Omental fat pad (tissue), 4 donors: ENCODE measurements around the gene DCP2. TPM values are rescaled to one million over a fixed set of nuclear protein-coding genes. Genes with fewer than 3 reads are reported as not detected.
A peak's percentile ranks its signal among the peaks of the same experiment; 100 is the strongest.

Experiments
- ATAC-seq: fragments of 150-250 bp; one replicate; pipeline ENCODE4 v1.9.1; 2016; ENCODE audit warnings: mild to moderate bottlenecking, moderate library complexity; ENCODE audit not compliant: low FRiP score
- DNase-seq: peaks from one replicate; pipeline ENCODE4 v3.0.0-alpha.2; 2019; ENCODE audit warnings: low spot score
- CTCF ChIP-seq, 3 donors: fragments of 450-650 bp; IDR thresholded peaks; one replicate each; pipeline ENCODE4 v1.5.1; 2016 to 2017; ENCODE audit warnings: antibody characterized with exemption in 3 of 3, mild to moderate bottlenecking in 3 of 3, moderate library complexity in 2 of 3
- total RNA-seq, 4 donors: library from RNA; depleted of rRNA; stranded (reverse); fragments of >200 nt; gene quantifications; one replicate each; pipeline ENCODE4 v1.1.0, GENCODE V29; 2016

DCP2 gene
- total RNA-seq, 4 donors from 2014 or later = 22.2 to 53.4 (median 25.9) TPM

- ATAC-seq (peak; percentile 48), DNase-seq (peak; percentile 90)
- TF ChIP-seq CTCF (IDR thresholded peaks at IDR 0.05) = peak in 1 of 3 donors; percentile 77
Measured at GRCh38 chr5:112995764-112996618, 19.4 kb downstream of the DCP2 start.

GRCh38 chr5:112996830-112997374 lies 20.3 kb downstream of the DCP2 start:
- DNase-seq = no peak
- no peak for TF ChIP-seq CTCF (IDR thresholded peaks at IDR 0.05)
- ATAC-seq = no peak

- ATAC-seq (no peak), DNase-seq (no peak)
- TF ChIP-seq CTCF (IDR thresholded peaks at IDR 0.05) = no peak
Measured at GRCh38 chr5:112998296-112998695, 21.7 kb downstream of the DCP2 start.

GRCh38 chr5:113000466-113000865 lies 23.9 kb downstream of the DCP2 start:
- no peak for TF ChIP-seq CTCF (IDR thresholded peaks at IDR 0.05)
- DNase-seq = no peak
- ATAC-seq = no peak

GRCh38 chr5:113002423-113002822 lies 25.8 kb downstream of the DCP2 start:
- no peak for TF ChIP-seq CTCF (IDR thresholded peaks at IDR 0.05)
- DNase-seq (no peak), ATAC-seq (no peak)

GRCh38 chr5:113003763-113004162 lies 27.2 kb downstream of the DCP2 start:
- no peak for TF ChIP-seq CTCF (IDR thresholded peaks at IDR 0.05)
- no peak for DNase-seq
- ATAC-seq = no peak

GRCh38 chr5:113005454-113005853 lies 28.9 kb downstream of the DCP2 start:
- no peak for ATAC-seq
- no peak for TF ChIP-seq CTCF (IDR thresholded peaks at IDR 0.05)

More at GRCh38 chr5:113005454-113005853, 28.9 kb downstream of the DCP2 start:
- DNase-seq = no peak
